IMR-90 (cell line): ENCODE data around the gene ZDHHC7. TPM values are rescaled to one million over a fixed set of nuclear protein-coding genes. Genes with fewer than 3 reads are reported as not detected.

Experiments
- ATAC-seq: fragments of 200-7000 bp; cut with Tn5 transposase; 2 replicates; pipeline ENCODE4 v1.9.1; 2020; ENCODE audit warnings: low read depth, mild to moderate bottlenecking, moderate library complexity
- BruUV-seq: library from RNA; stranded (reverse); fragments of 400-500 nt; replicated peaks from 2 replicates; lab custom pipeline; 2021; lab: Mats Ljungman, UMichigan
- CTCF ChIA-PET: fragments of 300-600 bp; formaldehyde crosslinking; extraction: SDS; loops from one replicate; lab custom pipeline; 2021; ENCODE audit warnings: antibody characterized with exemption; lab: Yijun Ruan, JAX
- POLR2A ChIA-PET: fragments of 300-600 bp; sonication (Branson Sonifier 250); formaldehyde crosslinking; loops from one replicate; lab custom pipeline; 2022; ENCODE audit warnings: antibody characterized with exemption; ENCODE audit not compliant: unreplicated experiment; lab: Charles Lee
- DNase-seq: peaks from one replicate; pipeline ENCODE4 v3.0.0; 2013
- H2AFZ ChIP-seq: replicated peaks from 2 replicates; pipeline ENCODE3; 2013; ENCODE audit warnings: low read length, mild to moderate bottlenecking; ENCODE audit not compliant: poor library complexity
- H2AK5ac ChIP-seq: 2 replicates; pipeline ENCODE4 v1.6.1; 2013; ENCODE audit warnings: low read depth, low read length, inconsistent platforms
- H2AK9ac ChIP-seq: replicated peaks from 2 replicates; pipeline ENCODE3; 2013; ENCODE audit warnings: mild to moderate bottlenecking, low read depth, low read length, moderate library complexity; ENCODE audit not compliant: poor library complexity
- H2BK120ac ChIP-seq: 2 replicates; pipeline ENCODE4 v1.6.1; 2013; ENCODE audit warnings: low read depth, low read length, inconsistent platforms
- H2BK15ac ChIP-seq: 3 replicates; pipeline ENCODE4 v1.6.1; 2013; ENCODE audit warnings: low read depth, low read length, inconsistent platforms
- H2BK20ac ChIP-seq: 2 replicates; pipeline ENCODE4 v1.6.1; 2013; ENCODE audit warnings: low read depth, mild to moderate bottlenecking, inconsistent platforms, low read length, moderate library complexity
- H2BK5ac ChIP-seq: 2 replicates; pipeline ENCODE4 v1.6.1; 2013; ENCODE audit warnings: mild to moderate bottlenecking, low read depth, low read length, inconsistent platforms; ENCODE audit not compliant: poor library complexity, severe bottlenecking
- H3K14ac ChIP-seq: replicated peaks from 2 replicates; pipeline ENCODE4 v1.6.1; 2013; ENCODE audit warnings: low read depth, low read length, inconsistent platforms
- H3K18ac ChIP-seq: 2 replicates; pipeline ENCODE4 v1.6.1; 2013; ENCODE audit warnings: low read depth, low read length, control low read depth
- H3K23ac ChIP-seq: 2 replicates; pipeline ENCODE4 v1.6.1; 2013; ENCODE audit warnings: low read depth, low read length, inconsistent platforms
- H3K27ac ChIP-seq: 2 replicates; pipeline ENCODE4 v1.5.1; 2013; ENCODE audit warnings: mild to moderate bottlenecking, control low read depth, low read length; ENCODE audit not compliant: insufficient read depth
- H3K27me3 ChIP-seq: 2 replicates; pipeline ENCODE4 v1.6.1; 2013; ENCODE audit warnings: low read length; ENCODE audit not compliant: control insufficient read depth, insufficient read depth
- H3K36me3 ChIP-seq: 2 replicates; pipeline ENCODE4 v1.6.1; 2013; ENCODE audit warnings: low read length, mixed read lengths; ENCODE audit not compliant: control insufficient read depth, insufficient read depth
- H3K4ac ChIP-seq: 2 replicates; pipeline ENCODE4 v1.6.1; 2013; ENCODE audit warnings: low read depth, low read length, inconsistent platforms
- H3K4me1 ChIP-seq: 2 replicates; pipeline ENCODE4 v1.6.1; 2013; ENCODE audit warnings: low read length, mixed read lengths; ENCODE audit not compliant: control insufficient read depth, insufficient read depth
- H3K4me2 ChIP-seq: 2 replicates; pipeline ENCODE4 v1.6.1; 2013; ENCODE audit warnings: low read depth, mild to moderate bottlenecking, control low read depth, low read length, moderate library complexity
- H3K4me3 ChIP-seq: 2 replicates; pipeline ENCODE4 v1.5.1; 2013; ENCODE audit warnings: low read depth, mild to moderate bottlenecking, control low read depth, low read length, moderate library complexity; ENCODE audit not compliant: insufficient read depth
- H3K56ac ChIP-seq: 2 replicates; pipeline ENCODE4 v1.6.1; 2013; ENCODE audit warnings: low read length, inconsistent platforms; ENCODE audit not compliant: insufficient read depth; ENCODE audit errors: extremely low read depth
- H3K79me1 ChIP-seq, 2 experiments: 2 replicates each; pipeline ENCODE4 v1.6.1; 2013; ENCODE audit warnings: low read length in 2 of 2, inconsistent platforms in 1 of 2, low read depth in 1 of 2
- H3K9ac ChIP-seq: 2 replicates; pipeline ENCODE4 v1.6.1; 2013; ENCODE audit warnings: low read depth, low read length, control low read depth
- H3K9me1 ChIP-seq: 2 replicates; pipeline ENCODE4 v1.6.1; 2013; ENCODE audit warnings: low read length, inconsistent platforms; ENCODE audit not compliant: insufficient read depth
- H3K9me3 ChIP-seq: 2 replicates; pipeline ENCODE4 v1.6.1; 2013; ENCODE audit warnings: low read length; ENCODE audit not compliant: control insufficient read depth, insufficient read depth
- H4K20me1 ChIP-seq: 2 replicates; pipeline ENCODE4 v1.6.1; 2013; ENCODE audit warnings: low read length, inconsistent platforms; ENCODE audit not compliant: insufficient read depth
- H4K5ac ChIP-seq: 2 replicates; pipeline ENCODE4 v1.6.1; 2013; ENCODE audit warnings: mild to moderate bottlenecking, low read depth, low read length, control low read depth
- H4K8ac ChIP-seq, 2 experiments: 2 replicates each; pipeline ENCODE4 v1.6.1; 2013; ENCODE audit warnings: low read depth in 2 of 2, low read length in 2 of 2, control low read depth in 1 of 2, inconsistent platforms in 1 of 2
- H4K91ac ChIP-seq: 2 replicates; pipeline ENCODE4 v1.6.1; 2013; ENCODE audit warnings: low read depth, low read length, inconsistent platforms; ENCODE audit not compliant: insufficient read depth
- BHLHE40 ChIP-seq: fragments of 150-350 bp; IDR thresholded peaks from 2 replicates; pipeline ENCODE4 v1.6.1; 2016; ENCODE audit warnings: mild to moderate bottlenecking, low read depth, low read length
- CTCF ChIP-seq: conservative IDR thresholded peaks from 2 replicates; pipeline ENCODE4 v1.5.1; 2012; ENCODE audit warnings: mild to moderate bottlenecking, low read depth, low read length, improper control_type of control experiment
- FOS ChIP-seq: fragments of 150-350 bp; IDR thresholded peaks from 2 replicates; pipeline ENCODE4 v1.6.1; 2016; ENCODE audit warnings: low read depth, low read length
- MXI1 ChIP-seq: IDR thresholded peaks from 2 replicates; pipeline ENCODE4 v1.6.1; 2012; ENCODE audit warnings: low read depth, mild to moderate bottlenecking, low read length, moderate library complexity, borderline replicate concordance
- NFE2L2 ChIP-seq: fragments of 150-350 bp; IDR thresholded peaks from 2 replicates; pipeline ENCODE4 v1.6.1; 2016; ENCODE audit warnings: low read depth, mild to moderate bottlenecking, low read length
- POLR2A ChIP-seq: IDR thresholded peaks from 2 replicates; pipeline ENCODE4 v1.6.1; 2012; ENCODE audit warnings: mild to moderate bottlenecking, low read depth, low read length
- RCOR1 ChIP-seq: IDR thresholded peaks from 2 replicates; pipeline ENCODE4 v1.6.1; 2012; ENCODE audit warnings: mild to moderate bottlenecking, low read length, improper control_type of control experiment; ENCODE audit not compliant: insufficient replicate concordance
- SMC3 ChIP-seq: fragments of 150-350 bp; IDR thresholded peaks from 2 replicates; pipeline ENCODE4 v1.6.1; 2016; ENCODE audit warnings: low read depth, mild to moderate bottlenecking, antibody characterized with exemption, low read length, moderate library complexity
- USF2 ChIP-seq: fragments of 150-350 bp; IDR thresholded peaks from 2 replicates; pipeline ENCODE4 v1.6.1; 2017; ENCODE audit warnings: mild to moderate bottlenecking, antibody characterized with exemption, low read length, low read depth
- WGBS, 2 experiments: methylation state at CpG; one replicate each; pipeline versions ENCODE4 v1.1.5 to v1.1.7; 2013; ENCODE audit warnings: missing lambda C conversion rate in 2 of 2; ENCODE audit not compliant: insufficient read length in 1 of 2; ENCODE audit errors: extremely low coverage in 2 of 2; 5-methylcytosine and 5-hydroxymethylcytosine counted together
- dilution Hi-C: fragments of 300-500 bp; cut with HindIII; formaldehyde crosslinking; loops from one replicate; pipeline ENCODE4 v1.14.3; 2018; ENCODE audit warnings: low sequenced_read_pairs; ENCODE audit not compliant: unreplicated experiment
- in situ Hi-C: fragments of 300-500 bp; cut with MboI; formaldehyde crosslinking; loops from 3 replicates; pipeline ENCODE4 v1.14.3; 2019; ENCODE audit warnings: low sequenced_read_pairs, inconsistent platforms, mixed read lengths
- intact Hi-C: fragments of 100-400 bp; cut with micrococcal nuclease; formaldehyde crosslinking; loops from 2 replicates; pipeline ENCODE4 v1.10.0; 2022
- polyA plus RNA-seq, 3 experiments: library from polyadenylated mRNA; depleted of rRNA; stranded (reverse); fragments of >200 nt; gene quantifications; 2 replicates each; pipeline ENCODE4 v1.2.3, GENCODE V29; 2012; ENCODE audit warnings: low replicate concordance in 1 of 3
- total RNA-seq: library from RNA; depleted of rRNA; stranded (reverse); fragments of >200 nt; gene quantifications from 2 replicates; pipeline ENCODE4 v1.2.3, GENCODE V29; 2012

ZDHHC7 gene
- total and polyA plus RNA-seq, 2 of the 4 experiments (the other 2 are of a cell fraction) = 80.1 to 97.1 TPM

GRCh38 chr16:84941921-84942320 lies 69.4 kb downstream of the ZDHHC7 start:
- H3K4me3 ChIP-seq = no peak overlapping the region
- H3K18ac ChIP-seq = no peak overlapping the region
- H3K23ac ChIP-seq = no peak overlapping the region
- H3K9me3 ChIP-seq = peaks cover 4% of the 10 kb centered on the region
- dilution Hi-C loops (no loop called here), intact Hi-C loops (no loop called here), in situ Hi-C loops (no loop called here)
- peak overlapping the region; percentile 69; the same call in 1 of the 2 replicates for H3K4ac ChIP-seq
- 90% methylated on average over 2 of the region's 10 CpGs; no CpG with 5 or more reads in 1 of the 2 experiments for WGBS, 2 experiments
- H3K4me2 ChIP-seq = no peak overlapping the region
- TF ChIP-seq USF2 (no peak), RCOR1 (no peak), NFE2L2 (no peak), POLR2A (no peak), CTCF (no peak), MXI1 (no peak), BHLHE40 (0 out of 2 replicates have a peak, but pooled peaks have one; percentile 19), FOS (no peak), SMC3 (no peak)
- H2BK5ac ChIP-seq = no peak overlapping the region
- no TSS peak for BruUV-seq
- H3K27ac ChIP-seq = no peak overlapping the region
- peak overlapping the region; percentile 72 for H2AFZ ChIP-seq
- H4K20me1 ChIP-seq = no peaks in the 10 kb centered on the region
- H4K5ac ChIP-seq = no peak overlapping the region
- H3K9ac ChIP-seq = no peak overlapping the region
- ChIA-PET CTCF (interaction anchor here (1.0 kb wide), 1 partner anchor 11 kb away, joined by 5 read pairs; no protein-coding TSS in a partner anchor), POLR2A (no interaction called here)
- H2BK15ac ChIP-seq = peak overlapping the region; percentile 62; the same call in 1 of the 3 replicates
- peaks cover 4% of the 10 kb centered on the region; the same call in 1 of the 2 replicates for H3K4me1 ChIP-seq
- DNase-seq (peak; percentile 46), ATAC-seq (peak; percentile 60)
- H2BK120ac ChIP-seq = peak overlapping the region; percentile 64
- no peak overlapping the region for H4K8ac ChIP-seq
- no peaks in the 10 kb centered on the region for H3K79me1 ChIP-seq
- no peaks in the 10 kb centered on the region for H3K36me3 ChIP-seq
- peak overlapping the region; percentile 73; the same call in 1 of the 2 replicates for H2AK5ac ChIP-seq
- 0 out of 2 replicates have a peak, but pooled peaks cover 5% of the 10 kb centered on the region for H3K9me1 ChIP-seq
- 0 out of 2 replicates have a peak overlapping the region, but pooled peaks have one; percentile 66 for H3K14ac ChIP-seq
- H2AK9ac ChIP-seq = peak overlapping the region; percentile 78
- H3K27me3 ChIP-seq = no peaks in the 10 kb centered on the region
- H3K56ac ChIP-seq = no peak overlapping the region; the same call in 1 of the 2 replicates
- H2BK20ac ChIP-seq = no peak overlapping the region; the same call in 1 of the 2 replicates
- H4K91ac ChIP-seq = no peak overlapping the region; the same call in 1 of the 2 replicates
